A549 (cell line): ENCODE measurements around the gene TTLL11.

Source experiments
- CEBPB ChIP-seq, 2 experiments: fragments of >200 bp in 1 of 2; sonication (Bioruptor Twin) in 1 of 2; formaldehyde crosslinking in 1 of 2; IDR thresholded peaks; 2 replicates each; pipeline ENCODE4 v1.6.1; 2012 to 2016
- CTCF ChIP-seq: fragments of >200 bp; sonication (Bioruptor Twin); formaldehyde crosslinking; IDR thresholded peaks from 3 replicates; pipeline ENCODE4 v1.5.1; 2016
- NR3C1 ChIP-seq: fragments of >200 bp; sonication (Bioruptor Twin); formaldehyde crosslinking; IDR thresholded peaks from 3 replicates; pipeline ENCODE4 v1.6.1; 2017

DNA sequence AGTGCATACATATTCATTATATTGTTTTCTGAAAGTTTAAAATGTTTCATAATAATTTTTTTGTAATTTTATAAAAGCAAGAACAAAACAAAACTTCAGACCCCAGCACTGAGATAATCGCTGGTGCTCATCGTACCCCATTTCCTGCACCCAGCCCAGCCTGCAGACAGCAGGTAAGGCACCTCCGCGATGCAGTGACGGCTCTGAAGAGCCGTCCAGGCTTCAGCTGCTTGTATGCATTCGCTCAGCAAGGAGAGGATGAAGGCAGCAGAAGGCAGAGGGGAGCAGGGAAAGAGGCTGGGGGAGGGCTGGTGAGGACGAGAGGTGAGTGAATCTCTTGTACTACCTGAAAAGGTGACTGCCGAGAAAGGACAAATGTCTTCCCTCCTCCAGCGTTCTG, 153.5 kb downstream of the TTLL11 start:
- TF ChIP-seq CTCF, result no peak
- TF ChIP-seq CEBPB (IDR thresholded peaks at IDR 0.05), result no peak
- TF ChIP-seq NR3C1, result no peak
